NCI-H128 (cell line): ENCODE measurements around the gene LIME1.

Experiments
- DNase-seq: peaks from one replicate; lab custom pipeline; 2025; ENCODE audit not compliant: unreplicated experiment; lab: John Stamatoyannopoulos, UW

The LIME1 gene

DNA sequence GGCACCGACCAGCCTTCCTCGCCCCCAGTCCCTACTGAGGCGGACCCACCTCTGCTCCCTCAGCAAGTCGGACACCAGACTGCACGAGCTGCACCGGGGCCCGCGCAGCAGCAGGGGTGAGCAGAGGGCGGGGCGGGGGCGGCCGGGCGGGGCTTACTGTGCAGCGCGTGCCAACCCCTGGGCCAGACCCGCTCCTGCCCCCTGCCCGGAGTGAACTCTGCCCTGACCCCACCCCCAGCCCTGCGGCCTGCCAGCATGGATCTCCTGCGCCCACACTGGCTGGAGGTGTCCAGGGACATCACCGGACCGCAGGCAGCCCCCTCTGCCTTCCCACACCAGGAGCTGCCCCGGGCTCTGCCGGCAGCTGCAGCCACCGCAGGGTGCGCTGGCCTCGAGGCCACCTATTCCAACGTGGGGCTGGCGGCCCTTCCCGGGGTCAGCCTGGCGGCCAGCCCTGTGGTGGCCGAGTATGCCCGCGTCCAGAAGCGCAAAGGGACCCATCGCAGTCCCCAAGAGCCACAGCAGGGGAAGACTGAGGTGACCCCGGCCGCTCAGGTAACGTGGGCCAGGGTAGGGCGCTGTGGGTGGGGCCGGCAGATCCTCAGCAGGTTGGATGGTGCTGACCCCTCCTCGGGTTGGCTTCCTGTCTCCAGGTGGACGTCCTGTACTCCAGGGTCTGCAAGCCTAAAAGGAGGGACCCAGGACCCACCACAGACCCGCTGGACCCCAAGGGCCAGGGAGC, 1.7 kb downstream of the LIME1 start:
- DNase-seq: no peak

GRCh38 chr20:63738687-63739129, 2.2 kb downstream of the LIME1 start:
- no peak for DNase-seq

DNA sequence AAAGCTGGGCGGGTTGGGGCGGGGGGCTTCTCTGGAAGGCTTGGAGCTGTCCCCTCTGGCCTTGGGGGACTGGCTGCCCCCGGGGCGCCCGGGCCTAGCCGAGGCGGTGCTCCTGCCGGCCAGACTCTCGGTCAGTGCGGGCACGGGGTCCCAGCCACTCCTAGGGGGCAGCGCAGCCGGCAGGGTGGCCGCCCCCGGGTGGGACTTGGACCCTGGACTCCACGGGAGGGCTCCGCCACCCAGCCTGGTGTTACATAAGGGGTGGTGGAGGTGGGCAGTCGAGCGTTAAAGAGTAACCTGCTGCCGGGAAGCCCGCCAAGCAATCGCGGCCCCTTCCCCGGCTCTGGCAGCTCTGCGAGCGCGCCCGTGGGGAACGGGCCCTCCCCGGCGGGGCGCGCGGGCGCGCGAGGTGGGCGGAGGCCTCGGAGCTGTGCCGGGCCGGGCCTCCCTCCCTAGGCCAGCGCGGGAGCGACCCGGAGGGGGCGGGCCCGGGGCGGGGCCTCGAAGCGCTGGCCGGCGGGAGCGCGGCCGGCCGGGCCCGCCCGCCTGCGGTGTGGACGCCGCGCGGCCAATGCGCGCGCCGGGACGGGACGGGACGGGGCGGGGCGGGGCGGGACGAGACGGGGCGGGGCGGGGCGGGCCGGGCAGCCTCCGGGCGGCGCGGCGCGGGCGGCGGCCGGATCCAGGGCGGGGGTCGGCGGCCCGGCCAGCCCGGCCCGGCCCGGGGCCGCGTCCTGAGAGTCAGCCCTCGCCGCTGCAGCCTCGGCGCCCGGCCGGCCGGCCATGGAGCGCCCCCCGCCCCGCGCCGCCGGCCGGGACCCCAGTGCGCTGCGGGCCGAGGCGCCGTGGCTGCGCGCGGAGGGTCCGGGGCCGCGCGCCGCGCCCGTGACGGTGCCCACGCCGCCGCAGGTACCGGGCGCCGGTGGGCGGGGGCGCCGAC, 2.9 kb downstream of the LIME1 start, which contains the start of gene SLC2A4RG:
TSS of gene SLC2A4RG (plus strand) at position 647 of the 940 bp plus-strand sequence. CDS start at position 784, 137 bp downstream.
- DNase-seq: peak; percentile 41

DNA sequence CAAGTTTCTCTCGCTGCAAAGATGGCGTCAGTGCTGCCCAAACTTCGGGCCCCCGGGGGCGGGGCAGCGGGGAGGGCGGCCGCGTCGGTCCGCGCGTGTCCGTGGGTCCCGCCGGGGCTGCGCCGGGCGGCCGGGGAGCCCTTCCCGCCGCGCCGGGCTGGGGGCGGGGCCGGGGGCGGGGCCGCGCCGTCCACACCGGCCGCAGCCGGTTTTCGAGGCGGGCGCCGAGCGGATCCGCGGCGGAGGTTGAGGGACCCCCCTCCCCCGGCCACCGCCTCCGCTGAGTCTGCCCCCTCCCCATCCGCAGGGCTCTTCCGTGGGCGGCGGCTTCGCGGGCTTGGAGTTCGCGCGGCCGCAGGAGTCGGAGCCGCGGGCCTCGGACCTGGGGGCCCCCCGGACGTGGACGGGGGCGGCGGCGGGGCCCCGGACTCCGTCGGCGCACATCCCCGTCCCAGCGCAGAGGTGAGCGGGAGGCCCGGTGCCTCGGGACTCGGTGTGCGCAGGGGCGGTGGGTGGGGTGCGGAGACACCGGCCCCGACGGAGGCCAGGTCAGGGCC, 3.7 kb downstream of the LIME1 start:
- no peak for DNase-seq

- DNase-seq: peak; percentile 84
Measured at GRCh38 chr20:63740627-63741353, 4.3 kb downstream of the LIME1 start.

GRCh38 chr20:63741354-63741675, 4.9 kb downstream of the LIME1 start:
- no peak for DNase-seq

DNA sequence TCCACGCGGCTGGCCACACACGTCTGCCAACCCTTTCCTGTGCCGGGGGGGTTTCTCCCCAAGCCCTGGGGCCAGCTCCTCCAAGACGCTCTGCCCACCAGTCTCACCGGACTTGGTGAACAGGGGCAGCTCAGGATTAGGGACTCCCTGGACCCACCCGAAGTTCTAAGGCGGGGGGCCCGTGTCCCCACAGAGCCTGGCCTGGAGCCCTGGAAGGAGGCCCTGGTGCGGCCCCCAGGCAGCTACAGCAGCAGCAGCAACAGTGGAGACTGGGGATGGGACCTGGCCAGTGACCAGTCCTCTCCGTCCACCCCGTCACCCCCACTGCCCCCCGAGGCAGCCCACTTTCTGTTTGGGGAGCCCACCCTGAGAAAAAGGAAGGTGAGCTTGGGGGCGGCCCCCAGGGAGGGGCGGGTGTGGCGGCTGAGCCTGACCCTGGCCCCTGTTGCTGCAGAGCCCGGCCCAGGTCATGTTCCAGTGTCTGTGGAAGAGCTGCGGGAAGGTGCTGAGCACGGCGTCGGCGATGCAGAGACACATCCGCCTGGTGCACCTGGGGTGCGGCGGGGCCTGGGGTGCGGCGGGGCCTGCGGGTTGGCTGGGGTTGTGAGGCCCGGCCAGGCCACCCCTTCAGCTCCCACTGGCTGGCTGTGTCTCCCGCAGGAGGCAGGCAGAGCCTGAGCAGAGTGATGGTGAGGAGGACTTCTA, 5.4 kb downstream of the LIME1 start:
- no peak for DNase-seq

- no peak for DNase-seq
Measured at GRCh38 chr20:63742381-63743024, 6.0 kb downstream of the LIME1 start.

GRCh38 chr20:63743210-63743970, 6.9 kb downstream of the LIME1 start:
- no peak for DNase-seq

DNA sequence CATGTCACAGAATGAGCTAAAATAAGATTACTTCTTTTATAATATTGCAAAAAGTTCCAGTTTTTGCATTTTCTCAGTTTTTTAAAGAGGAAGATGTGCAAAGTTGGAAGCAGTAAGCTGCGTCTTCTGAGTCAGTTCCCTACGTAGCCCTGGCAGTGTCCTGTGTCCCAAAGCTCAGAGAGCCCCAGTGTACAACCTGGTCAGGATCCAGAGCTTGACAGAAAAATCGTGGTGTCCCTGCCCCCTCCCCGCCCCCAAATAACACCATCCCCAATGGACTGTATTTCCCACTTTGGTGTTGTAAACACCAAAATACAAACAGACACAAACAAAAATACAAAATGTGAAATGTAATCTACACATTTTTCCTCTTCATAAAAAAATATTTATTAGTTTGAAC, 7.7 kb downstream of the LIME1 start:
- no peak for DNase-seq

- no peak for DNase-seq
Measured at GRCh38 chr20:63744574-63745423, 8.3 kb downstream of the LIME1 start.

- no peak for DNase-seq
Measured at GRCh38 chr20:63745424-63745805, 9.0 kb downstream of the LIME1 start.

GRCh38 chr20:63745961-63746731, 9.7 kb downstream of the LIME1 start:
- DNase-seq: no peak

DNA sequence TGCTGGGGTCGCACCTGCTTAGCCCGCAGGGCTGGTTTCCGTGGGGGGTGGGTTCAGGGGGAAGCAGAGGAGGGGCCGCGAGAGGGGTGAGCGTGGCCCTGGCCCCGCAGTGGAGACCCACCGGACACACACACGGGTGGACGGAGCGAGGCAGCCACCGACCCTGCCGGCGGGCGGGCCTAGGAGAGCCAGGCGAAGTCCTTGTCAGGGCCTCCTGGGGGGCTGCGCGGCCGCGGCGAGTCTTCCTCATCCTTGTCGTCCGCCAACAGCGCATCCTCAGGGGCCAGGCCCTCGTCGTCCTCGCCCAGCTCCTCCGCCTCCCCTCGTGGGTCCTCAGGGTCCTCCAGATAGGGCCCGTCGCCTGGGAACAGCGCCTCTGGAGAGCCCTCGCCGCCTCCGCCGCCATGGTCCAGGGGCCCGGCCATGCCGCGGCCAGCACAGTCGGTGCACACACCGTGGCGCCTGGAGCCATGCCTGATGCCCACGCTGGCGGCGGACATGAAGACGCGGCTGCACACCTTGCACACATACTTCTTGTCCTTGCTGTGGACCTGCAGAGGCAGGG, 10.4 kb downstream of the LIME1 start:
- no peak for DNase-seq

DNA sequence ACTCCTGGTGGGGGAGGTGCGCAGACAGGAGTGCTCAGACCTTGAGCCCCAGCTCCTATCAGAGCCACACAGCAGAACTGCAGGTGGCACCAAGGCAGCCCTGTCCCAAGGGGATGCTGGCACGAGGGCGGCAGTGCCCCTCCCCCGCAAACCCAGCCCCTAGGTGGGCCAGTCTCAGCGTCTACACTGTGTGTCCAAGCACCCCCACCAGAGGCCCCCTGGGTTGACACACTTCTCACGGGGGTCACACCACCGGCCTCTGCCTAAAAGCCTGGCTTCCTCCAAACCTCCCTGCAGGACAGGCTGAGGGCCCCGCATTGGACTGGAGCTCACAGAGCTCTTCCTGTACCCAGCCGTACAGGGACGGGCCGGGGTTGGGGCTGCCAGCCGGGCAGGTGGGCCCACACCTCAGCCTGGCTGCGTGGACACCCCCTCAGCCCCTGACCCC, 11.2 kb downstream of the LIME1 start:
- DNase-seq: no peak

DNA sequence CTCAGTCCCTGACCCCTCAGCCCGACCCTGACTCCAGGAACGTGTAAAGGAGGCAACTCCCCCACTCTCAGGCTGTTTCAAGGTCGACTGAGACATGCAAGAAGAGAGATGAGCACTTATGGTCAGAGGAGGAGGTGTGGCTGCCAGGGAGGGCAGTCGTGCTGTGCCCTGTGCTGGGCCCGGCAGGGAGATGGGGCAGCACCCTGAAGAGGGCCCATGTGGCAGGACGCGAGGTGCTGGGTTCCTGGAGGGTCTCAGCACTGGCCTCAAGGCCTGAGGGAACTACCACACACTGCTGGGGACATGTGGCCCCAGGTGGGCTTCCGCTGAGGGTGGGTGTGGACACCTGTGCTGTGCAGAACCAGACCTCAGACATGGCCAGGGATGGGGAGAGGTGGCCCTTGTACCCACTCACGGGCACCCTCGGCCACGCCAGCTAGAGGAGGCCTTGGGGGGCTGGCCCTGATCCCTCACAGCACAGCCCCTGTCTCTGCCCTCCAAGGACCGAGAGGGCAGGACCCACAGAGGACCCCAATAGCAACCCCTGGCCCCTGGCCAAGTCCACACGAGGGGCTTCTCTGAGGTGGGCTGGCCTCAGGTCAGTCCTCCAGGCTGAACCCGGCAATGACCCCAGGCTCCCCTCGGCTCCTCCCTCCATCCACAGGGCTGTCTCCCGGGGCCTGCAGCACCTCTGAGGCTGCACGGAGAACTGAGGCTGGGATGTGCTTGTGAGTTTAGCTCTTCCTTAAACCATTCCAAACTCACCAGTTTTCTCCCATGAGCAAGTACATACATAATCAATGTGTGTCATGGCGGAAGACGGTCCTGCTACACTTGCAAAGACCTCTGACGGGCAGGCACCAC, 11.8 kb downstream of the LIME1 start:
- no peak for DNase-seq
